GM21619 (cell line): ENCODE results near the gene GALC.

Experiments used
- ATAC-seq: cut with Tn5 transposase; IDR thresholded peaks from one replicate; pipeline ENCODE4 v1.9.1; 2021; ENCODE audit not compliant: unreplicated experiment

The GALC gene

GRCh38 chr14:87888136-87888999, 104.6 kb downstream of the GALC start:
- no peak for ATAC-seq

DNA sequence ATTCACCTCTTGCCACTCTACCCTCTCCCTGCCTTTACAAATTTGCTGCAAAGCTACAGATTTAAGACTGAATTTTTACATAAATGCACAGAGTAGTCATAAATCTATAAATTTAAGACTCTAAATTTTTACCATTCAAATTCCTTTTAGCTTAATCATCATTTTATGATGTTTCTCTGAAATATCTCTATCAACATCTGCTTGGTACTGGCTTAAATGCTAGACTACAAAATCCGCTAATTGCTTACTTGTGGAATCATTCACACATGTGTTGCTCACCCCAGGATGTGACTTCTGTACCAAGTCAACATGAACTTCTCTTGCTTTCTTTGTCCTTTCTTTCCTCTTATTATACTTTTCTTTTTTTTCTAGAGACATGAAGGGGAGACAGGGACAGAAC, 109.2 kb downstream of the GALC start:
- ATAC-seq = no peak
